Karpas-422 (cell line): ENCODE data around the gene NSF. TPM values are rescaled to one million over a fixed set of nuclear protein-coding genes. Genes with fewer than 3 reads are reported as not detected.

Source experiments
- DNase-seq: peaks from one replicate; pipeline ENCODE4 v3.0.0-alpha.2; 2015
- H2AFZ ChIP-seq: fragments of 200-600 bp; sonication (generic); 2 replicates; pipeline ENCODE4 v1.6.1; 2014; ENCODE audit warnings: antibody characterized with exemption, low read length, mixed read lengths
- H3K27ac ChIP-seq: fragments of 200-600 bp; sonication (generic); 2 replicates; pipeline ENCODE4 v1.5.1; 2014; ENCODE audit warnings: mild to moderate bottlenecking, low read length, moderate library complexity
- H3K27me3 ChIP-seq: fragments of 200-600 bp; sonication (generic); 2 replicates; pipeline ENCODE4 v1.6.1; 2014; ENCODE audit warnings: low read length, mixed read lengths
- H3K36me3 ChIP-seq: fragments of 200-600 bp; sonication (generic); 2 replicates; pipeline ENCODE4 v1.6.1; 2014; ENCODE audit warnings: low read length, mixed read lengths; ENCODE audit not compliant: insufficient read depth
- H3K4me1 ChIP-seq: fragments of 200-600 bp; sonication (generic); 2 replicates; pipeline ENCODE4 v1.6.1; 2014; ENCODE audit warnings: mild to moderate bottlenecking, low read length, mixed read lengths
- H3K4me2 ChIP-seq: fragments of 200-600 bp; sonication (generic); 2 replicates; pipeline ENCODE4 v1.6.1; 2014; ENCODE audit warnings: low read length, low read depth, mild to moderate bottlenecking; ENCODE audit not compliant: poor library complexity, severe bottlenecking
- H3K4me3 ChIP-seq: fragments of 200-600 bp; sonication (generic); 2 replicates; pipeline ENCODE4 v1.5.1; 2014; ENCODE audit warnings: mild to moderate bottlenecking, antibody characterized with exemption, low read length, mixed read lengths
- H3K79me2 ChIP-seq: fragments of 200-600 bp; sonication (generic); 2 replicates; pipeline ENCODE4 v1.6.1; 2014; ENCODE audit warnings: mild to moderate bottlenecking, low read length, mixed read lengths
- H3K9ac ChIP-seq: fragments of 200-600 bp; sonication (generic); 2 replicates; pipeline ENCODE4 v1.6.0; 2014; ENCODE audit warnings: low read length
- H3K9me2 ChIP-seq: fragments of 200-600 bp; sonication (generic), shearing (Covaris generic); replicated peaks from 2 replicates; pipeline ENCODE4 v1.6.0; 2014; ENCODE audit warnings: mild to moderate bottlenecking, low read length, moderate library complexity; ENCODE audit not compliant: insufficient read depth
- H3K9me3 ChIP-seq: fragments of 300-700, 200-600 bp; sonication (generic); 2 replicates; pipeline ENCODE4 v1.6.1; 2014; ENCODE audit warnings: low read length, mixed read lengths
- H4K20me1 ChIP-seq: fragments of 200-600 bp; sonication (generic); 2 replicates; pipeline ENCODE4 v1.6.1; 2014; ENCODE audit warnings: mild to moderate bottlenecking, antibody characterized with exemption, low read length, low read depth; ENCODE audit not compliant: insufficient read depth
- total RNA-seq: library from RNA; depleted of rRNA; stranded (reverse); fragments of >200 nt; shearing (Covaris generic); gene quantifications from 2 replicates; pipeline ENCODE4 v1.2.3, GENCODE V29; 2014; ENCODE audit warnings: low replicate concordance

NSF gene
- total RNA-seq, 1 experiment from 2014 or later, result 31.8 TPM

- no peak overlapping the region for H3K9ac ChIP-seq
- no peaks in the 10 kb centered on the region for H3K9me3 ChIP-seq
- DNase-seq, result no peak
- no peak overlapping the region for H3K4me3 ChIP-seq
- H4K20me1 ChIP-seq, result no peaks in the 10 kb centered on the region
- H2AFZ ChIP-seq, result no peak overlapping the region
- H3K27me3 ChIP-seq, result no peaks in the 10 kb centered on the region
- H3K36me3 ChIP-seq, result no peaks in the 10 kb centered on the region
- no peaks in the 10 kb centered on the region for H3K4me1 ChIP-seq
- no peak overlapping the region for H3K27ac ChIP-seq
- H3K79me2 ChIP-seq, result no peaks in the 10 kb centered on the region
- H3K9me2 ChIP-seq, result no peaks in the 10 kb centered on the region
- no peak overlapping the region for H3K4me2 ChIP-seq
Measured at GRCh38 chr17:46793541-46793940, 203.1 kb downstream of the NSF start.

GRCh38 chr17:46794318-46794717 lies 203.8 kb downstream of the NSF start:
- no peak overlapping the region for H3K27ac ChIP-seq
- H3K4me2 ChIP-seq, result no peak overlapping the region
- no peaks in the 10 kb centered on the region for H3K36me3 ChIP-seq
- H3K4me3 ChIP-seq, result no peak overlapping the region
- H3K4me1 ChIP-seq, result no peaks in the 10 kb centered on the region
- no peak for DNase-seq
- H3K79me2 ChIP-seq, result no peaks in the 10 kb centered on the region
- no peak overlapping the region for H2AFZ ChIP-seq
- H3K9me3 ChIP-seq, result no peaks in the 10 kb centered on the region
- H3K9ac ChIP-seq, result no peak overlapping the region
- no peaks in the 10 kb centered on the region for H4K20me1 ChIP-seq
- no peaks in the 10 kb centered on the region for H3K9me2 ChIP-seq
- no peaks in the 10 kb centered on the region for H3K27me3 ChIP-seq

DNA sequence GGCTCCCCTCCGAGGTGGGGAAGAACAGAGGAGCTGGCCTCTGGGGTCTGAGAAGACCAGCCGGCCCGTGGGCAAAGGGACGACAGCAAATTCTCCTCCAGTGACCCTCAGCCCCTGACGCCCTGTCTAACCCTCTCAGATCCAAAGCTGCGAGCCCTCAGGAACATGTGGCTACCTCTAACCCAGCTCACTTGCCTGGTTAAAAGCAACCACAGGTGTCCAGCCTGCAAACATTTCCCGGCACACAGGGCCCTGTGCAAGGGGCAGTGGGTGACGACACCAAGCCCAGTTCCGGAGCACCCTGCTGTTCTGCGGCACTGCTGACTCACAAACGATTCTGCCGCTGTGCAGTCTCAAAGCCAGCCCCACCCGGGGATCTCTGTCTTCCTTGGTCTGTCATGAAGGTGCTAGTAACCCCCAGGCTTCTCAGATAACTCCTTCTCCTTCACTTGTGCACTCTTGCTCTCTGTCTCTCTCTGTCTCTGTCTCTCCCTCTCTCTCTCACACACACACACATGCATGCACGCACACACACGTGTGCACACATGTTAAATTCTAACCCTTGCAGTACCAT lies 205.0 kb downstream of the NSF start:
- H3K79me2 ChIP-seq, result no peaks in the 10 kb centered on the region
- no peaks in the 10 kb centered on the region for H4K20me1 ChIP-seq
- no peak for DNase-seq
- H3K36me3 ChIP-seq, result no peaks in the 10 kb centered on the region
- H2AFZ ChIP-seq, result no peak overlapping the region
- no peaks in the 10 kb centered on the region for H3K4me1 ChIP-seq
- H3K27ac ChIP-seq, result no peak overlapping the region
- no peak overlapping the region for H3K4me3 ChIP-seq
- H3K4me2 ChIP-seq, result no peak overlapping the region
- no peak overlapping the region for H3K9ac ChIP-seq
- H3K27me3 ChIP-seq, result no peaks in the 10 kb centered on the region
- no peaks in the 10 kb centered on the region for H3K9me2 ChIP-seq
- H3K9me3 ChIP-seq, result no peaks in the 10 kb centered on the region

DNA sequence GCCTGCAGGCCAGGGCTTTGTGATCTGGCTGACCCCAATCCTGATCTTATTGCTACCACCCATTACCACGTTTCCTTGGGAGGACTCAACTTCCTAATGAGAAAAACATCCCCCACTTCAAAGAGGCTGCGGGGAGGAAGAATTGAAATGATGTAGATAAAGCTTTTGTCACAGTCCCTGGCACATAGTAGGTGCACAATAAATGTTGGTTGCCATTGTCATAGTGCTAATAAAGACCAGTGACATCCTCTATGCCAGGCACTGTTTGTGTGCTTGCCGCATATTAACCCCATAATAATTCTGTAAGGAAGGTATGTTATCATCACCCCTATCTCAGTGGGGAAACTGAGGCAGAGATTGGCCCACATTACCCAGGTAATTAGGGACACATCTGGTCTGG lies 205.6 kb downstream of the NSF start:
- DNase-seq, result no peak
- Histone ChIP-seq H3K27ac (no peak overlapping the region), H3K79me2 (no peaks in the 10 kb centered on the region), H3K9ac (no peak overlapping the region), H2AFZ (no peak overlapping the region), H3K9me2 (no peaks in the 10 kb centered on the region), H4K20me1 (no peaks in the 10 kb centered on the region), H3K4me3 (no peak overlapping the region), H3K27me3 (no peaks in the 10 kb centered on the region), H3K9me3 (no peaks in the 10 kb centered on the region), H3K4me1 (no peaks in the 10 kb centered on the region), H3K4me2 (no peak overlapping the region), H3K36me3 (no peaks in the 10 kb centered on the region)

DNA sequence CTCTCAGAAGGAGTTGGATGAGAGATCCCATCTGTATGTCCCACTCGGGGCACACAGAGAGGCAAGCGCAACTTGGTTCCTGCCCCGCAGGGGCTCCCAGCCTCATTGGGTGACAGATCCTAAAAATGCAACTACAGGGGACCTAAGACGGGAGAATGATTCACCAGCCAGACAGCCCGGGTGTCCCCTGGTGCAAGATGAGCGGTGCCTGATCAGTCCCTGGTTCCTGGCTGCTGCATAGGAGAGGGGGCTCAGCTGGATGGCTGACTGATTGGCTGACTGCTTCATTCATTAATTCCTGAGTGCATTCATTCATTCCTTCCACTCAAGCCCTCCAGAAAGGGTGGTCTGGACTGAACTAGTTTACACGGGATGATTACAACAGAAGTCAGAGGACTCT lies 206.1 kb downstream of the NSF start:
- H4K20me1 ChIP-seq, result no peaks in the 10 kb centered on the region

GRCh38 chr17:46796956-46797530 lies 206.6 kb downstream of the NSF start:
- Histone ChIP-seq H3K36me3 (no peaks in the 10 kb centered on the region), H2AFZ (no peak overlapping the region), H3K27me3 (no peaks in the 10 kb centered on the region), H3K4me2 (no peak overlapping the region), H3K27ac (no peak overlapping the region), H3K4me1 (no peaks in the 10 kb centered on the region), H4K20me1 (no peaks in the 10 kb centered on the region), H3K4me3 (no peak overlapping the region), H3K9me2 (no peaks in the 10 kb centered on the region), H3K79me2 (no peaks in the 10 kb centered on the region), H3K9me3 (no peaks in the 10 kb centered on the region), H3K9ac (no peak overlapping the region)
- no peak for DNase-seq

More for the DNA sequence above, 206.1 kb downstream of the NSF start:
- Histone ChIP-seq H3K79me2 (no peaks in the 10 kb centered on the region), H3K27me3 (no peaks in the 10 kb centered on the region), H3K4me3 (no peak overlapping the region), H2AFZ (no peak overlapping the region), H3K4me1 (no peaks in the 10 kb centered on the region), H3K9ac (no peak overlapping the region), H3K9me2 (no peaks in the 10 kb centered on the region), H3K36me3 (no peaks in the 10 kb centered on the region), H3K27ac (no peak overlapping the region), H3K4me2 (no peak overlapping the region), H3K9me3 (no peaks in the 10 kb centered on the region)
- no peak for DNase-seq

DNA sequence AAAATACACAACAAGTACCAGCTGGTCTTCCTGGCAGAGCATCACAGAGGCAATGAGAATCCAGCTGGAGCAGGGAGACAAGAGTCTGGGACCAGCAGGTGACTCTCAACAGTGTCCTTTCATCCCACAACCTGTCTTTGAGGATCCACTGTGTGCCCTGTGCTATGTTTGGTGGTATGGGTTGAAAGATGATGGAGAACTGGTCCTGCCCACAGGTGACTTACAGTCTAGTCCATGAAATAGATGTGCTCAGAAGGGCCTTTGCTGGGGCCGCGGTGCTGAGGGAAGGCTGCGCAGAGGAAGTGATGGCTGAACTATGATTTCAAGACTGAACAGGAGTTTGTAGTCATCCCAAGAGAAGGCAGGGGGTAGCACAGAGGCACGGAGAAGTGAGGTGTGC lies 210.1 kb downstream of the NSF start:
- no peaks in the 10 kb centered on the region for H3K9me3 ChIP-seq
- H4K20me1 ChIP-seq, result no peaks in the 10 kb centered on the region
- no peak overlapping the region for H3K9ac ChIP-seq
- H3K27me3 ChIP-seq, result no peaks in the 10 kb centered on the region
- H2AFZ ChIP-seq, result no peak overlapping the region
- H3K36me3 ChIP-seq, result no peaks in the 10 kb centered on the region
- H3K9me2 ChIP-seq, result no peaks in the 10 kb centered on the region
- H3K4me3 ChIP-seq, result no peak overlapping the region
- no peak overlapping the region for H3K4me2 ChIP-seq
- H3K27ac ChIP-seq, result no peak overlapping the region
- DNase-seq, result no peak
- no peaks in the 10 kb centered on the region for H3K4me1 ChIP-seq
- no peaks in the 10 kb centered on the region for H3K79me2 ChIP-seq

- Histone ChIP-seq H3K4me1 (no peaks in the 10 kb centered on the region), H3K36me3 (no peaks in the 10 kb centered on the region), H3K9ac (no peak overlapping the region), H3K4me2 (no peak overlapping the region), H2AFZ (no peak overlapping the region), H3K9me2 (no peaks in the 10 kb centered on the region), H3K4me3 (no peak overlapping the region), H4K20me1 (no peaks in the 10 kb centered on the region), H3K27ac (no peak overlapping the region), H3K9me3 (no peaks in the 10 kb centered on the region), H3K27me3 (no peaks in the 10 kb centered on the region), H3K79me2 (no peaks in the 10 kb centered on the region)
- no peak for DNase-seq
Measured at GRCh38 chr17:46802800-46803199, 212.3 kb downstream of the NSF start.
